Keratinocyte (primary cell): ENCODE data around the gene ADAMTS9. TPM values are rescaled to one million over a fixed set of nuclear protein-coding genes. Genes with fewer than 3 reads are reported as not detected.

Experiments
- DNase-seq: peaks from one replicate; pipeline ENCODE4 v3.0.0-alpha.2; 2011; ENCODE audit warnings: low read depth, missing footprints, low spot score
- FAIRE-seq: peaks from 2 replicates; lab custom pipeline; 2011; peaks lifted over from hg19 to GRCh38; lab: Jason Lieb, UNC
- H2AFZ ChIP-seq: 2 replicates; pipeline ENCODE4 v1.6.0; 2012; ENCODE audit warnings: low read length, control low read depth, inconsistent platforms; ENCODE audit not compliant: control insufficient read depth
- H3K27ac ChIP-seq: 2 replicates; pipeline ENCODE4 v1.5.1; 2011; ENCODE audit warnings: low read length; ENCODE audit not compliant: control insufficient read depth, insufficient read depth
- H3K27me3 ChIP-seq: 3 replicates; pipeline ENCODE4 v1.6.0; 2011; ENCODE audit warnings: low read length; ENCODE audit not compliant: control insufficient read depth, insufficient read depth; ENCODE audit errors: extremely low read depth
- H3K36me3 ChIP-seq, 2 experiments: 2 replicates in 1 of 2; 3 replicates in 1 of 2; pipeline ENCODE4 v1.5.1; 2011; ENCODE audit warnings: low read length in 2 of 2, mild to moderate bottlenecking in 1 of 2; ENCODE audit not compliant: control insufficient read depth in 2 of 2, insufficient read depth in 2 of 2; ENCODE audit errors: extremely low read depth in 1 of 2
- H3K4me1 ChIP-seq: 3 replicates; pipeline ENCODE4 v1.5.1; 2011; ENCODE audit warnings: low read length; ENCODE audit not compliant: control insufficient read depth, insufficient read depth; ENCODE audit errors: extremely low read depth
- H3K4me2 ChIP-seq: 3 replicates; pipeline ENCODE4 v1.6.0; 2011; ENCODE audit warnings: low read depth, low read length; ENCODE audit not compliant: control insufficient read depth, insufficient read depth; ENCODE audit errors: extremely low read depth
- H3K4me3 ChIP-seq, 3 experiments: fragments of 200-600 bp in 1 of 3; sonication (generic) in 1 of 3; 2 replicates in 2 of 3; 3 replicates in 1 of 3; pipeline ENCODE4 v1.5.1; 2011 to 2016; ENCODE audit warnings: low read length in 3 of 3, mild to moderate bottlenecking in 3 of 3, control low read depth in 2 of 3, inconsistent platforms in 1 of 3, low read depth in 1 of 3, mixed read lengths in 1 of 3, mixed run types in 1 of 3, moderate library complexity in 1 of 3; ENCODE audit not compliant: control insufficient read depth in 2 of 3, insufficient read depth in 2 of 3; ENCODE audit errors: extremely low read depth in 1 of 3
- H3K79me2 ChIP-seq: 2 replicates; pipeline ENCODE4 v1.6.0; 2012; ENCODE audit warnings: low read length; ENCODE audit not compliant: control insufficient read depth, insufficient read depth
- H3K9ac ChIP-seq: 3 replicates; pipeline ENCODE4 v1.6.0; 2011; ENCODE audit warnings: low read length; ENCODE audit not compliant: control insufficient read depth, insufficient read depth; ENCODE audit errors: extremely low read depth
- H3K9me1 ChIP-seq: 3 replicates; pipeline ENCODE4 v1.6.0; 2011; ENCODE audit warnings: low read length; ENCODE audit not compliant: control insufficient read depth, insufficient read depth; ENCODE audit errors: extremely low read depth
- H3K9me3 ChIP-seq: 2 replicates; pipeline ENCODE4 v1.5.1; 2012; ENCODE audit warnings: low read depth, low read length; ENCODE audit not compliant: control insufficient read depth
- H4K20me1 ChIP-seq: 3 replicates; pipeline ENCODE4 v1.6.0; 2011; ENCODE audit warnings: low read length; ENCODE audit not compliant: control insufficient read depth, insufficient read depth; ENCODE audit errors: extremely low read depth
- CTCF ChIP-seq, 3 experiments: IDR thresholded peaks in 1 of 3; conservative IDR thresholded peaks in 1 of 3; optimal IDR thresholded peaks in 1 of 3; 2 replicates in 2 of 3; 3 replicates in 1 of 3; pipeline versions ENCODE3 to v1.5.1; 2011; ENCODE audit warnings: low read length in 3 of 3, mild to moderate bottlenecking in 3 of 3, moderate library complexity in 2 of 3, control low read depth in 1 of 3, inconsistent platforms in 1 of 3; ENCODE audit not compliant: insufficient read depth in 2 of 3; ENCODE audit errors: extremely low read depth in 1 of 3
- EZH2 ChIP-seq: IDR thresholded peaks from one replicate; pipeline ENCODE4 v1.6.1; 2012; ENCODE audit warnings: inconsistent platforms, mild to moderate bottlenecking, low read length, moderate library complexity
- dilution Hi-C: fragments of 300-500 bp; cut with MboI; formaldehyde crosslinking; loops from one replicate; pipeline ENCODE4 v1.7.0; 2020; ENCODE audit warnings: low sequenced_read_pairs; ENCODE audit not compliant: extremely low pct_ligation_motif_present
- polyA plus RNA-seq, 5 experiments: library from polyadenylated mRNA; depleted of rRNA in 3 of 5; stranded (reverse) in 3 of 5; stranded (forward) in 1 of 5; unstranded in 1 of 5; fragments of >200 nt; gene quantifications; 1 replicate in 1 of 5; 2 replicates in 3 of 5; 3 replicates in 1 of 5; pipeline versions ENCODE4 v1.2.1 to v1.2.3, GENCODE V29; 2011 to 2012; ENCODE audit warnings: missing spikeins in 2 of 5, low read depth in 1 of 5, low replicate concordance in 1 of 5

The ADAMTS9 gene
- polyA plus RNA-seq, 1 donor (not counting 4 experiments of a cell fraction or from before 2014, with no cell fraction given) = 0.43 TPM

- TF ChIP-seq CTCF (optimal IDR thresholded peaks at IDR 0.05 in 1 of 3, IDR thresholded peaks at IDR 0.05 in 1 of 3, conservative IDR thresholded peaks at IDR 0.05 in 1 of 3; ENCODE audit: extremely low read depth in 1 of 3, insufficient read depth in 2 of 3, low read length in 3 of 3) = no peak
- no peak for TF ChIP-seq EZH2
- no peaks in the 10 kb centered on the region for H3K27me3 ChIP-seq
- H3K36me3 ChIP-seq = no peaks in the 10 kb centered on the region
- no peak overlapping the region for H3K27ac ChIP-seq
- no peak for DNase-seq
- H3K9me3 ChIP-seq = no peaks in the 10 kb centered on the region
- H3K4me1 ChIP-seq = no peaks in the 10 kb centered on the region
- no peak overlapping the region for H3K9ac ChIP-seq
- dilution Hi-C loops = no loop called here
- H3K4me2 ChIP-seq = no peak overlapping the region
- H2AFZ ChIP-seq = no peak overlapping the region
- H3K79me2 ChIP-seq = no peaks in the 10 kb centered on the region
- H4K20me1 ChIP-seq = no peaks in the 10 kb centered on the region
- H3K4me3 ChIP-seq = no peak overlapping the region
- no peak for FAIRE-seq
- H3K9me1 ChIP-seq = no peaks in the 10 kb centered on the region
These were observed 86.0 kb downstream of the ADAMTS9 start for GRCh38 chr3:64601824-64602223.

- no peak overlapping the region for H3K4me3 ChIP-seq
- no peaks in the 10 kb centered on the region for H3K9me3 ChIP-seq
- H4K20me1 ChIP-seq = no peaks in the 10 kb centered on the region
- H3K9me1 ChIP-seq = no peaks in the 10 kb centered on the region
- H3K36me3 ChIP-seq = no peaks in the 10 kb centered on the region
- H3K9ac ChIP-seq = no peak overlapping the region
- H3K4me2 ChIP-seq = no peak overlapping the region
- dilution Hi-C loops = no loop called here
- DNase-seq (no peak), FAIRE-seq (no peak)
- no peaks in the 10 kb centered on the region for H3K4me1 ChIP-seq
- H2AFZ ChIP-seq = no peak overlapping the region
- no peak overlapping the region for H3K27ac ChIP-seq
- no peaks in the 10 kb centered on the region for H3K27me3 ChIP-seq
- TF ChIP-seq CTCF (optimal IDR thresholded peaks at IDR 0.05 in 1 of 3, IDR thresholded peaks at IDR 0.05 in 1 of 3, conservative IDR thresholded peaks at IDR 0.05 in 1 of 3; ENCODE audit: extremely low read depth in 1 of 3, insufficient read depth in 2 of 3, low read length in 3 of 3) = no peak
- no peak for TF ChIP-seq EZH2
- H3K79me2 ChIP-seq = no peaks in the 10 kb centered on the region
These were observed 87.4 kb downstream of the ADAMTS9 start for GRCh38 chr3:64600246-64600950.
